ENCODE results near the gene ALKBH6. TPM values are rescaled to one million over a fixed set of nuclear protein-coding genes. Genes with fewer than 3 reads are reported as not detected.

Gene ALKBH6
- total RNA-seq (2012; rRNA removed): 20.3 and 26.6 TPM in 2 replicates

DNA sequence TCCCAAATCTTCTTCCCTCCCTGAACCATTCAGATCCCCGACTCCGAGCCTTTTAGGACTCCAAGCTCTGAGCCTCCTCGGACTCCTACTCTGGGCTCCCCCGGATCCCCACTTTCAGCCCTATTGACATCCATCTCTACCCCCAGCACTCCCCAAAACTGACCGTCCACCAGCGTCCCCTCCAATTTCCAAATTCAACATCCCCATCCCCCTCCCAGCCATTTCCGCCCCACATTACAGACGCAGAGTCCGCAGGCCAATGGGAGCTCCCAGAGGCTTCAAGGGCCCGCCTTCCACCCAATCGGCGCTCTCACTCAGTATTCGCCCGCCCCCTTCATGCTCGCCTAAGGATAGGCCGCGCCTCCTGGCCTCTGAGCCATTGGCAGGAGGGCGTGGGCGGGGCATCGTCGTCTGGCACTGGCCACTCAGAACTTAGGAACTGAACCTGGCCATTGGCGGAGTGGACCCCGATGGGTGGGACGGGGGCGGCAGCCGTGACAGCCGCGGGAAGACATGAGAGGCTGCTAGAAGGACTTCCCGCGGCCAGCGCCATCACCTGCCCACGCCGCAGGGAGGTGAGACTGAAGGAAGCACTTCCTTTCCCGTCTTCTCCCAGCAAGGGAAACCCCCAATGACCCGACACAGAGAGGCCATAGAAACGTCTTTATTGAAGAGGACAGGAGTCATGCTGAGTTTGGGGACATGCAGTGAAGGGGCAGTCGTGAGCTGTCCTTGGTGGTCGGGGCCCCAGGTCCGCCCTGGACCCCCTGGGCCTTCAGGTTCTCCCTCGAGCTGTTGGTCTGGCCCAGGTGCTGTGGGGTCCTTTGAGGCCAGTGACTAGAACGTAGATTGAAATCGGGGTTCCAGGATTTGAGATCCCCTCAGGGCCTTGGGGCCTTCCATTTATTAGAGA, at the start of gene ALKBH6:
ALKBH6 (minus strand) TSS at position 202 of the 913 bp plus-strand sequence. CDS start 816 bp downstream, outside the sequence.
- H3K27me3 ChIP-seq (ENCODE audit: control insufficient read depth, insufficient read depth, low read length): no peaks in the 10 kb centered on the region
- H3K9ac ChIP-seq (ENCODE audit: low read depth, low read length): peak within 1 kb of the TSS; percentile 96
- H3K36me3 ChIP-seq (ENCODE audit: insufficient read depth, low read length): peaks cover 18% of the 10 kb centered on the region
- peaks cover 17% of the 10 kb centered on the region for H3K4me1 ChIP-seq (ENCODE audit: control insufficient read depth, insufficient read depth, low read length)
- H3K9me3 ChIP-seq (replicated peaks; ENCODE audit: low read length): no peaks in the 10 kb centered on the region
- H3K4me2 ChIP-seq (ENCODE audit: low read length): peak within 1 kb of the TSS; percentile 98
- peak within 1 kb of the TSS; percentile 90 for H3K4me3 ChIP-seq (ENCODE audit: low read length)

DNA sequence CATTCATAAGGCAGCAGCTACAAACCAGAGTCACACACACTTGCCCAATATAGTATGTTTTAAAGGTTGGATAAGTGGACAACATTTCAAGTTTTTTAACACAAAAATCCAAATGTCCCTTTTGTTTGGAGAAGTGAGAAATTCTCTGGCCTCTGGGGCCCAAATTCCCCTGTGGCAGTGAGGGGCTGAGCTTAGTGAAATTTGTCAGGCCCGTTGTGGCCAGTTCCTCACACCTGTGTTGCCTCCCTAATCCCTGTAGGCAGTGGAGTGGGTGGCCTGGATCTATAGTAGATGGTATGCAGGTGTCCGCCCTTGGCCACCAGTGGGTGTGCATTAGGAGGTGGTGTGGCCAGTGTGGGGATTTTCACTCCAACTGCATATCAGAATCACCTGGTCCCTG, 47.4 kb upstream of the ALKBH6 start:
- H3K9ac ChIP-seq (ENCODE audit: low read depth, low read length): no peak overlapping the region
- H3K4me2 ChIP-seq (ENCODE audit: low read length): no peak overlapping the region
- no peaks in the 10 kb centered on the region for H3K9me3 ChIP-seq (replicated peaks; ENCODE audit: low read length)
- no peaks in the 10 kb centered on the region for H3K4me1 ChIP-seq (ENCODE audit: control insufficient read depth, insufficient read depth, low read length)
- no peak overlapping the region for H3K4me3 ChIP-seq (ENCODE audit: low read length)
- no peaks in the 10 kb centered on the region for H3K27me3 ChIP-seq (ENCODE audit: control insufficient read depth, insufficient read depth, low read length)
- H3K36me3 ChIP-seq (ENCODE audit: insufficient read depth, low read length): peaks cover 38% of the 10 kb centered on the region

DNA sequence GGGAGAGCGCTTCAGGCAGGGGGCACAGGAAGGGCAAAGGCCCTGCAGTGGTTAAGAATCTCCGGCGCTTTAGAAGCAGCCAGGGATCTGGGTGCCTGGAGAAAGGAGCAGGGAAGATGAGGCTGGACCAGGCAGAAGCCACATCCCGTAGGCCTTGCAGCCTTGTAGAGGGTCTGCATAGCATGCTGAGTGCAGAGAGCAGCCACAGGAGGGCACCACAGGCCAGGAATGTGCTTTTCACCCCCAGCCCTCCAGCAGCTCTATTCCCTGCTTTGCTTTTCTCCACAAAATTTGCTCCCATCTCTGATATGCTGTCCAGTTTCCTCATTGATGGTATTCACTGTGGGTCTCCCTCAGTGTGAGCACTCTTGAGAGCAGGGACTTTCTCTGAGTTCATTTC, 46.4 kb upstream of the ALKBH6 start:
- H3K36me3 ChIP-seq (ENCODE audit: insufficient read depth, low read length): peaks cover 31% of the 10 kb centered on the region
- H3K9me3 ChIP-seq (replicated peaks; ENCODE audit: low read length): no peaks in the 10 kb centered on the region
- H3K4me3 ChIP-seq (ENCODE audit: low read length): no peak overlapping the region
- no peak overlapping the region for H3K4me2 ChIP-seq (ENCODE audit: low read length)
- no peak overlapping the region for H3K9ac ChIP-seq (ENCODE audit: low read depth, low read length)
- H3K4me1 ChIP-seq (ENCODE audit: control insufficient read depth, insufficient read depth, low read length): peaks cover 4% of the 10 kb centered on the region
- H3K27me3 ChIP-seq (ENCODE audit: control insufficient read depth, insufficient read depth, low read length): no peaks in the 10 kb centered on the region

DNA sequence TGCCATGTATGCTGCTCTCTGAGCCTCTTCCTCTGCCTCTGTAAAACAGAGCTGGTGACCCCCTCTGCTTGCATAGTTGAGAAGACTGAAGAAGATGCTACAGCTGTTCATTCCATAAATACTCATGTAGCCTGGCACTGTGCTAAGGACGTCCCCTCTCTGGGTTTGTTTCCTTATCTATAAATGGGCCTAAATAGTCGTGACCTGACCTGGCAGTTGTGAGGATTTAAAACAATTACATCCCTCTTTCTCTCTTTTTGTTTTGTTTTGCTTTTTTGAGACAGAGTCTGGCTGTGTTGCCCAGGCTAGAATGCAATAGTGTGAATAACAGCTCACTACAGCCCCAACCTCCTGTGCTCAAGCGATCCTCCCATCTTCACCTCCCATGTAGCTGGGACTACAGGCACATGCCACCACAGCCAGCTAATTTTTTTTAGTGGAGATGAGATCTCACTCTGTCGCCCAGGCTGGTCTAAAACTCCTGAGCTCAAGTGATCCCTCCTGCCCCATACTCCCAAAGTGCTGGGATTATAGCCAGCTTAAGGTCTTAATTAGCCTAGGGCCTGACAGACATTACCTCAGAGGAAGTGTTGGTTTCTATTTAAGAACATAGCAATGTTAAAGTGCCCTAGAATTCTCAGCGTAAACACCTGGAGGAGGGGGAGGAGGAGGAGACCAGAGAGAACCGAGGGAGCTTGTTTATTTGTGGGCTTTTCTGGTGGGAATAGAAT, 45.3 kb upstream of the ALKBH6 start:
- H3K36me3 ChIP-seq (ENCODE audit: insufficient read depth, low read length): peaks cover 26% of the 10 kb centered on the region

DNA sequence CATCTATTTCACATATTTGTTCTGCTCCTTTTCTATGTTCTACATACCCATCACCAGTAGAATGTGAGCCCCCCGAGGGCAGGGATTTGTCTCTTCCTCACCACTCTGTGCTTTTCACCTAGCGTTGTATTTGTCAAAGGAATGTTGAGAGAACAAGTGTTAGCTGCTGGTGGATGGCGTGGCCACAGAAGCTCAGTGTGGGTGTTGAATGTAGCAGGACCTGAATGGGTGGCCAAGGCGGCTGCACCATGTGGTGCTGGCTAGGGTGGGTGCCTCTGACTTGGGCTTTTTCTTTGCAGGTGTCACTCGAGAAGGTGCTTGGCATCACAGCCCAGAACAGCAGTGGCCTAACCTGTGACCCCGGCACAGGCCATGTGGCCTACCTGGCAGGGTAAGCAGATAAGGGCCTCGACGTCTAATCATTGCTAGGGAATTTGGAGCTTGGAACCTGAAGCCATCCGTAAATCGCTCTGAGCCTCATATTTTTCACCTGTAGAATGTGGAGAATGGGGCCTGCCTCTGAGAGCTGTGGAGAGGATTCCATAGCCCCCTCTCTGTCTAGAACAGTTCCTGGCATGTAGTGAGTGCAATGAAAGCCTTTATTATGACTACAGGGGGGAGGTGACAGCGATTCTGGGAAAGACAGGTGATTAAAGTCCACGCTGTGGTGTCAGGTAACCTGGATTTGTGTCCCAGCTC, 44.6 kb upstream of the ALKBH6 start:
- H3K27me3 ChIP-seq (ENCODE audit: control insufficient read depth, insufficient read depth, low read length): no peaks in the 10 kb centered on the region
- H3K9ac ChIP-seq (ENCODE audit: low read depth, low read length): no peak overlapping the region
- no peaks in the 10 kb centered on the region for H3K9me3 ChIP-seq (replicated peaks; ENCODE audit: low read length)
- no peak overlapping the region for H3K4me2 ChIP-seq (ENCODE audit: low read length)
- H3K4me1 ChIP-seq (ENCODE audit: control insufficient read depth, insufficient read depth, low read length): peaks cover 6% of the 10 kb centered on the region
- no peak overlapping the region for H3K4me3 ChIP-seq (ENCODE audit: low read length)
- H3K36me3 ChIP-seq (ENCODE audit: insufficient read depth, low read length): peaks cover 22% of the 10 kb centered on the region

More for the DNA sequence above, 45.3 kb upstream of the ALKBH6 start:
- Histone ChIP-seq H3K9me3 (replicated peaks; ENCODE audit: low read length) (no peaks in the 10 kb centered on the region), H3K9ac (ENCODE audit: low read depth, low read length) (no peak overlapping the region), H3K4me2 (ENCODE audit: low read length) (no peak overlapping the region), H3K27me3 (ENCODE audit: control insufficient read depth, insufficient read depth, low read length) (no peaks in the 10 kb centered on the region), H3K4me3 (ENCODE audit: low read length) (no peak overlapping the region), H3K4me1 (ENCODE audit: control insufficient read depth, insufficient read depth, low read length) (peaks cover 6% of the 10 kb centered on the region)

DNA sequence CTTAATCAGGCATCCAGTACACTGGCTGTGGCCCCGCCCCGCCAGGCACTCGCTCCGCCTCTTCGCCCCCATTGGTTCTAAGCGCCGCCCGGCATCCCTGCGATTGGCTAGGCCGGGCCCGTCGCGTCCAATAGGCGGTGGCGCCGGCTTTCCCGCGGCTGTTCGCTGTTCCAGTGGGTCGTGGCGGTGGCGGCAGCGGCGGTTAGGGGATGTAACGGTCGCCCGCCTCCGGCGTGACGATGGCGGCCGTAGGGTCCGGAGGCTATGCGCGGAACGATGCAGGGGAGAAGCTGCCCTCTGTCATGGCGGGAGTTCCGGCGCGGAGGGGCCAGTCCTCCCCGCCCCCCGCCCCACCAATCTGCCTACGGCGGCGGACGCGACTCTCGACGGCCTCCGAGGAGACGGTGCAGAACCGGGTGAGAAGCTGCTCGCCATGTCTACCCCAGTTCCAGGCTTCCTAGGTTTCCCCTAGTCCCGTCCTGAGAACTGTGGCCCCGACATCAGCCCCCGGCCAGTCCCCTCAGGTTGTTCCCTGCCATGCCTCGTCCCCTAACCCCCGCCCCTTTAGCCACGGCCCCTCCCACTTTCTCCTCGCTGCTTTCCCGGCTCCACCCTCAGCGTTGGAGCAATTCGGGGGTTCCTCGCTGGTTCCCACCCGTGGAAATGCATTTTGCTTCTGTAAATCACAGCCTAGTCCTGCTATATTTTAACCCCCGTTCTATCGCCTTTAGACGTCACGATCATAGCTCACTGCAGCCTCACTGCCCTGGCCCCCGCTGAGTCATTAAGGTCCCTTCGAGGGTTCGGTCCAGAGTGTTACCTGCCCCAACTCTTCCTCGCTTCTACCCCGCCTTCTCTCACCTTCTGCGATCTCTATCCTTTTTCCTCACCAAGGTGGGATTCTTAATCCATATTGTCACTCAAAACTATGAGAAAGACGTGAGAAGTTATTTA, 41.0 kb upstream of the ALKBH6 start, which contains the start of gene WDR62:
WDR62 (plus strand) TSS at position 165 of the 954 bp plus-strand sequence; CDS start at position 240, 75 bp downstream.
- peak within 1 kb of the TSS; percentile 82 for H3K9ac ChIP-seq (ENCODE audit: low read depth, low read length)
- H3K9me3 ChIP-seq (replicated peaks; ENCODE audit: low read length): no peaks in the 10 kb centered on the region
- peaks cover 10% of the 10 kb centered on the region for H3K36me3 ChIP-seq (ENCODE audit: insufficient read depth, low read length)
- H3K4me2 ChIP-seq (ENCODE audit: low read length): peak within 1 kb of the TSS; percentile 84
- H3K4me1 ChIP-seq (ENCODE audit: control insufficient read depth, insufficient read depth, low read length): peaks cover 11% of the 10 kb centered on the region
- H3K4me3 ChIP-seq (ENCODE audit: low read length): peak within 1 kb of the TSS; percentile 78
- no peaks in the 10 kb centered on the region for H3K27me3 ChIP-seq (ENCODE audit: control insufficient read depth, insufficient read depth, low read length)

DNA sequence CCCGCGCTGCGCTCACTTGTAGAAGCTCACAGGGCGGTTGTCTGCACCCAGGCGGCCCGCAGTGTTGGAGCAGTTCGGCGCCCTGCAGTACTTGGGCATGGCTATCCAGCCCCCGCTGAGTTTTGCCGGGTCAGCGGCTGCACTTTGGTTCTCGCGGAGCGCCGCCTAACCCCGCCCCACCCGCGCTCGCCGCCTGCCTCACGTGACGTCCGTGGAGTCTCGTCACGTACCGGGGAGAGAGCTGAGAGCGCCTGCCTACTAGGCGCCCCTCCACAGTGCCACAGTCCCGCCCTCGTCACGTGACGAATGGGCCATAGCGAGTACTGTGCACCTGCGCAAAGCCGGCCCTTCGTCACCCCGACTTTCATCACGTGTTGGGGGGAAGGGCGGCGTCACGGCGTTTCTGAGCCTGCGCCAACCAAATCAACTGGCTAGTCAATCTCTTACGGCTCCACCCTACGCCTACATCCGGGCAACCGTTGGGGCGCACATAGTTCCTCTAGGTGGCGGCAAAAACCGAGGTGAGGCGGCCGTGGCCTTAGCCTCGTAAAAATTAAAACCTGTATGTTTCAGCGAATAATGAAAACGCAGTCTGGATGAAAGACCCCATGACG, 40.2 kb upstream of the ALKBH6 start, which contains the start of gene THAP8:
THAP8 (minus strand) TSS at position 167 of the 614 bp plus-strand sequence; CDS start at position 99, 68 bp downstream.
- Histone ChIP-seq H3K4me3 (ENCODE audit: low read length) (peak within 1 kb of the TSS; percentile 78), H3K36me3 (ENCODE audit: insufficient read depth, low read length) (peaks cover 6% of the 10 kb centered on the region), H3K4me2 (ENCODE audit: low read length) (peak within 1 kb of the TSS; percentile 84), H3K4me1 (ENCODE audit: control insufficient read depth, insufficient read depth, low read length) (peaks cover 11% of the 10 kb centered on the region), H3K9ac (ENCODE audit: low read depth, low read length) (peak within 1 kb of the TSS; percentile 82), H3K27me3 (ENCODE audit: control insufficient read depth, insufficient read depth, low read length) (no peaks in the 10 kb centered on the region), H3K9me3 (replicated peaks; ENCODE audit: low read length) (no peaks in the 10 kb centered on the region)

DNA sequence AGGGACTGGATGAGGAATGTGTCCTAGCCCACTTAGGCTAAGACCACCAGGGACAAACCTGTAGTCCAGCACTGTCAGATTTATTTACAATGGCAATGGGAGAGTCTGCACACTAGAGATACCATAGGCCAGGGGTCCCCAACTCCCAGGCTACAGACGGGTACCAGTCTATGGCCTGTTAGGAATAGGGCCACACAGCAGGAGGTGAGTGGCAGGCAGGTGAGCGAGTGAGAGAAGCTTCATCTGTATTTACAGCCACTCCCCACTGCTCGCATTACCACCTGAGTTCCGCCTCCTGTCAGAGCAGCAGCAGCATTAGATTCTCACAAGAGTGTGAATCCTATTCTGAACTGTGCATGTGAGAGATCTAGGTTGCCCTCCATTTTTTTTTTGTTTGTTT, 37.6 kb upstream of the ALKBH6 start:
- Histone ChIP-seq H3K4me3 (ENCODE audit: low read length) (no peak overlapping the region), H3K9me3 (replicated peaks; ENCODE audit: low read length) (no peaks in the 10 kb centered on the region), H3K36me3 (ENCODE audit: insufficient read depth, low read length) (no peaks in the 10 kb centered on the region), H3K27me3 (ENCODE audit: control insufficient read depth, insufficient read depth, low read length) (no peaks in the 10 kb centered on the region), H3K4me2 (ENCODE audit: low read length) (no peak overlapping the region), H3K9ac (ENCODE audit: low read depth, low read length) (no peak overlapping the region), H3K4me1 (ENCODE audit: control insufficient read depth, insufficient read depth, low read length) (peaks cover 13% of the 10 kb centered on the region)

DNA sequence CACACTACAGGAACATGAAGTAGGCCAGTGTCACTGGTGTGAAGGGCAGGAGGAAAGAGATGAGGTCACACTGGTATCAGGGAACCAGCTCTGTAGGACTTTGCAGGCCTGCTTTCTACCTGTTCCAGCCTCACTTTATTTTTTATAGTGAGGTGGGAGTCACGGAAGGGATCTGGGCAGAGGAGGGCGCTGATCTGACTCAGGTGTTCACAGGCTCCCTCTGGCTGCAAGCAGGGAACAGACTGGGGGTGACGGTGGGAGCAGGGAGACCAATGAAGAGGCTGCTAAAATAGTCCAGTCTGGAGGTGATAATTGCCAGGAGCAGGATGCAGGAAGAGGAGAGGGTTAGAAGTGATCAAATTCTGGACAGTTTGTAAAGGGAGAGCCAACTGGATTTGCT, 37.2 kb upstream of the ALKBH6 start:
- Histone ChIP-seq H3K4me3 (ENCODE audit: low read length) (no peak overlapping the region), H3K4me1 (ENCODE audit: control insufficient read depth, insufficient read depth, low read length) (peaks cover 17% of the 10 kb centered on the region), H3K36me3 (ENCODE audit: insufficient read depth, low read length) (no peaks in the 10 kb centered on the region), H3K9ac (ENCODE audit: low read depth, low read length) (no peak overlapping the region), H3K27me3 (ENCODE audit: control insufficient read depth, insufficient read depth, low read length) (no peaks in the 10 kb centered on the region), H3K9me3 (replicated peaks; ENCODE audit: low read length) (no peaks in the 10 kb centered on the region), H3K4me2 (ENCODE audit: low read length) (no peak overlapping the region)

DNA sequence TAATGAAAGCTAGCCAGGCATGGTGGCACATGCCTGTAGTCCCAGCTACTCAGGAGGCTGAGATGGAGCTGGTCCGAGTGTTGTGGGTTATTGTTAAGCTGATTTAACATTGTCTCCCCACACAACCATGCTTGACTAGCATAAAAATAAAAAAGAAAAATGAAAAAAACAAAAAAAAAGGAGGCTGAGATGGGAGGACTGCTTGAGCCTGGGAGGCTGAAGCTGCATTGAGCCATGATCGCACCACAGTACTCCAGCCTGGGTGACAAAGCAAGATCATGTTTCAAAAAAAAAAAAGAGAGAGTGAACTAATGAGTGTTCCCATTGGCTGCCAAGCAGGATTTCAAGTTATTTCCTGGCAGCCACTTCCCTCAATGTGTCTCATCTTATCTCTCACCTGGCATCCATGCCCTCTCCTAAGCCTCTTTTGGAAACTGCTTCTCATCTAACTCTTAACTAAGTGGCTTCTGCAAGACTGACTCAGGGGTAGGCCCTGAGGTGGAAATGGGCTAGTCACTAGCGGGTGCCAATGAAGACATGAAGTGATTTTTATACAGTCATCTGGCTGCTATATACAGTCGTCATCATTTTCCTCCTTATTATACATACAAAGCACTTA, 35.2 kb upstream of the ALKBH6 start:
- H3K4me1 ChIP-seq (ENCODE audit: control insufficient read depth, insufficient read depth, low read length): peaks cover 12% of the 10 kb centered on the region
- H3K36me3 ChIP-seq (ENCODE audit: insufficient read depth, low read length): no peaks in the 10 kb centered on the region
- no peaks in the 10 kb centered on the region for H3K9me3 ChIP-seq (replicated peaks; ENCODE audit: low read length)
- H3K4me3 ChIP-seq (ENCODE audit: low read length): no peak overlapping the region
- no peak overlapping the region for H3K9ac ChIP-seq (ENCODE audit: low read depth, low read length)
- H3K4me2 ChIP-seq (ENCODE audit: low read length): no peak overlapping the region
- no peaks in the 10 kb centered on the region for H3K27me3 ChIP-seq (ENCODE audit: control insufficient read depth, insufficient read depth, low read length)
